HG03108 (cell line): ENCODE measurements around the gene ARHGEF5.

ENCODE experiments used
- ATAC-seq: cut with Tn5 transposase; IDR thresholded peaks from one replicate; pipeline ENCODE4 v1.9.1; 2021; ENCODE audit warnings: moderate library complexity; ENCODE audit not compliant: unreplicated experiment

The ARHGEF5 gene

DNA sequence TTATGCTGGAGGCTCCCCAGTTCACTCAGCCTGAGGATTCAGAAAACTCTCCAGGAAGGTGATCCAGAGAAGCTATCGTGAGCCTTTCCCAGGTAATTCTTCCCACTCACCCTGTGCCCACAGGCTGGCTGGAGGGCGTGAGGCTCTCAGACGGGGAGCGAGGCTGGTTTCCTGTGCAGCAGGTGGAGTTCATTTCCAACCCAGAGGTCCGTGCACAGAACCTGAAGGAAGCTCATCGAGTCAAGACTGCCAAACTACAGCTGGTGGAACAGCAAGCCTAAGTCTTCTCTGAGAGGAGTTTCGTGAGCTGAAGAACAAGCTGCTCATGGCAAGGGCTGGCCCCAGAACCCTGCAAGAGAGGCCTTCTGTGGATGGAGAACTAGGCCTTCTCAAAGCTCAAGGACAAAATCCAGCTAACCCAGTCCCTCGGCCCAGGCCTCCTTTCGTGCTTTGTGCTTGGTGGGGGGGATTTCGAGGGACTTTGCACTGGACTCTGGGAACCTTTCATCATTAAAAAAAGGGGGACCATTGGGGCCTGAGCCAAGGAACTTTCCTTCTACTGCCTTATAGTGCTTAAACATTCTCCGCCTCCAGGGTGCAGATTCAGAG is 24.7 kb downstream of the ARHGEF5 start:
- no peak for ATAC-seq

- peak; percentile 67 for ATAC-seq
Observed at GRCh38 chr7:144384071-144384470, 28.9 kb downstream of the ARHGEF5 start.

DNA sequence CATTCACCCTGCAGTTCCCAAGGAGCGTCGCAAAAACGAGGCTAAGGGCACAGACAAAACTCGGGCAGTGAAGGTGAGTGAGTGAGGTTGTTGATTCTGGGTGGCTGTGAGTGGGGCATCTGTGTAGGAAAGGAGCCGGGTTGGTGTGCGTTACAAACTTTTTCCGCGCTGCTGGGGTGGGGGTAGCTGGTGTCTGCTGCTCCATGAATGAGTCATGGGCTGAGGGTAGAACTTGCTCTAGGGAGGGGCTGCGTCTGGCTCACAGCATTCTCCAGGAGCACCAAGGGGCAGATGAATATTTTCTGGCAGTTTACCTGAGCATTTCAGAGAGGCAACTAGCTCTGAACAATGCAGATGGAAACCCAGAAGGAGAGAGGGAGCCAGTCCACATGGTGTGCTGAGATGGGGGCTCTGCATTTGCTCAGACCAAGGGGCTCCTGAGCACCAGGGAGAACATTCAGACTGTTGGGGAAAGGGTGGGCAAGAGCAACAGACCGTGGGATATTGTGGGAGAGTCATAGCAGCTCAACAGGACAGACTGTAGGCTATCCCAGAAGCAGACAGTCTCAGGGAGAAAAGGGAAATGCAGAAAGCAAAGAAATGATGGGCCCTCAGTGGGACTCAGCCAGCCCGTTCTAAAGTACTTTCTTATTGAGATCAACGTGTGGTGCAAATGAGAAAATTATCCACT is 29.5 kb downstream of the ARHGEF5 start:
- no peak for ATAC-seq

DNA sequence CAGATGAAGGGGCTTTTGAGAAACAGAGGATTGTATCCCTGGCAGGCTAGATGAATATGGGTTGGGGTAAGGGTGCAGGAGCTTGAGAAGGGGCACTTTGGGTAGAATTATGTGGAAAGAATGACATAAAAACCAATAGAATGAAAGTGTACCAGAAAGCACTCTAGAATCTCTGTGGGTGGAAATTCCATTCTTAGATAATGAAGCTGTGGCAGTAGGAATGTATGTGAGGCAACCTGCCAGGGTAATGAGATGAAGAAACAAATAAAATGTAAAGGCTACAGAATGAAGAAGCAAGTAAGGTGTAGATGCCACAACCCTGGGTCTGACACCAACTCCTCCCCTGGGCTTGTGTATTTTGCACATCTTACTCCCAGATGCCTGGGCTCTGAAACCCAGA is 31.5 kb downstream of the ARHGEF5 start:
- ATAC-seq, result no peak

- no peak for ATAC-seq
Observed at GRCh38 chr7:144388950-144389349, 33.7 kb downstream of the ARHGEF5 start.

DNA sequence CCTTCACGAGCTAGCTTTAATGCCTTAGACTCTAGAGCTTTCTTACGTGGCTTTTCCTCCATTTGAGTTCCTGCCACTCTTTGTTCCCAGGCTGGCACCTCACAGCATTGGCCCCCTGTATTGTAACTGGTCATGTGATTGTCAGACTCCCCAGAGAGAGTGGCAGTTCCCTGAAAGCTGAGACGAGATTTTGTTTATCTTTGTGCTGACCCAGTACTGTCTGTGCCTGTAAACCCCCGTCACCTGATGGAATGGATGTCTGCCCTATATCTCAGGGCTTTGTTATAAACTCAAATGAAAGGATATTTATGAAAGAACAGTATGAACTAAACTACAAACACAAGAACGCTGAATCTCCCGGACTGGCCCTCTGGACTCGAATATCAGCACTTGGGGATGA is 35.3 kb downstream of the ARHGEF5 start:
- ATAC-seq, result no peak

- no peak for ATAC-seq
Observed at GRCh38 chr7:144391014-144391413, 35.8 kb downstream of the ARHGEF5 start.

- ATAC-seq, result peak; percentile 80
Observed at GRCh38 chr7:144391823-144392255, 36.6 kb downstream of the ARHGEF5 start.

DNA sequence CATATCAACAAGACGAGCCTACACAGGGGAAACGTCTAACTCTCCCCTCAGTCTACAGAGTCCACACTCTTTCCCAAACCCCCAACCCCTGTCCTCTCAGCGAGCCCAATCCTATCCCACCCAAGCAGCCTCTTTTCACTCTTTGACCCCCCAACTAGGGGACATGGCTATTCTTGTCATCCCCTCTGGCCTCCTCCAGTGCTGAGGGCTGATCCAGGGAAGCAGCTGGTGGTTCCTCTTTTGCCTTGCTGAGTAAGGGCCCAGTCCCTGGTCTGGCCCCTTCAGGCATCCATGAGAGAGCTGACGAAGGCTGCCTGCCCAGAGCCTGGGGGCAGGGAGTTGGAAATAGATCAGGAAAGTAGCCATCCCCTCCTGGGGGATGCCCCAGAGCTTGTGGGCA is 41.9 kb downstream of the ARHGEF5 start:
- ATAC-seq, result no peak

GRCh38 chr7:144398291-144398690 is 43.1 kb downstream of the ARHGEF5 start:
- ATAC-seq, result no peak

DNA sequence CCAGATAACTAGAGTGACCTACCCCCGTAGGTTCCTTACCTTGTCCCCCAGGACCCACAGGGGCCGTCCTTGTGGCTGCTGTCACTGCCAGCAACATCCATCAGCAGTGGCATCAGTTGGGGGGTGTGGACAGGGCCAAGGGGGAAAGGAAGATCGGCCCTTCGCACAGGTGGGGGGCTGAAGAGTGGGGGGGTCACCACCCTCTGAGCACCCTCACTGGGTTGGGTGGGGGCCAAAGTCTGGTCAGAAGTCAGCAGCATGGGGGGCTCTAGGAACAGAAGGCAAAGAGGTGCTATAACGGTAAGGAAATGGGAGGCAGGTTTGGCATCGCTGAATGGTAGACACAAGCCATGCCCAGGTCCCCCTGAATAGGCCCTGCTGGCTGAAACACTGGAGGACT is 43.7 kb downstream of the ARHGEF5 start:
- ATAC-seq, result no peak

- ATAC-seq, result no peak
Observed at GRCh38 chr7:144399946-144400345, 44.7 kb downstream of the ARHGEF5 start.

- ATAC-seq, result no peak
Observed at GRCh38 chr7:144401490-144401889, 46.3 kb downstream of the ARHGEF5 start.

GRCh38 chr7:144403102-144403501 is 47.9 kb downstream of the ARHGEF5 start:
- no peak for ATAC-seq

GRCh38 chr7:144403649-144404061 is 48.5 kb downstream of the ARHGEF5 start, which contains the start of gene NOBOX:
Gene NOBOX (minus strand): TSS chr7:144403693.
- no peak for ATAC-seq

DNA sequence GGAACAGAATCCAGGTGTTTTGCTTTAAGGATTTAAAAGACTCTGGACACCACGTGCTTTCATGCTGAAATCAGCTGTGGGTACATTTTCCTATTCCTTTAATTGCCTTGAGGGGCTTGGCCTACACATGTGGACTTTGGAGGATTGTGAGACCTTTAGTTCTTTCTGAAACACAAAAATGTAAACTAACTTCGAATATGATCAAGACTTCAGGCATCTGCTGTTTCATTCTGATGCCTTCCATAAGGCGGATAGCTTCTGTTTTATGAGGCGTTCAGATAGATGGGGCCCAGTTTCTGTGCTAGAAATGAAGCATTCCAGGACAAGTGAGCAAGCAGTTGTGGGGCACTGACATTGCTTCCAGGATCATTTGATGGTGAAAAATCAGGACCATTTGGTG is 49.7 kb downstream of the ARHGEF5 start:
- no peak for ATAC-seq

- no peak for ATAC-seq
Observed at GRCh38 chr7:144407266-144407931, 52.2 kb downstream of the ARHGEF5 start.

DNA sequence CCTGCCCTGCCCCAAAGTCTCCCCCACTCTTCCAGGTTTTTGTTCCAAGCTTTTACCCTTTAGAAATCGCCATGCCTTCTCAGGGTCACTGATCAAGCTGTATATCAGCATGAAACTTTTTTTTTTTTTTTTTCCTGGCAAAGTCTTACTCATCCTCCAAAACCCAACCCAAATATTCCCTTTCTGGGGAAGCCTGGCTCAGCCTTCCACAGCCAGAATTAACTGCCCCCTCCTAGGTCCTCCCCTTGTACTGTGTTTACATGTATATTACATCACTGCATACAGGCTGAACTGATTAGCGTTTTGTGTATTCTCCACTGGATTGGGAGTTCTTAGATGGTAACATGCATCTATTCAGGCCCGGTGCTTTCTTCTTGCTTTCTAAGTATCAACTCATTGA is 52.9 kb downstream of the ARHGEF5 start:
- no peak for ATAC-seq

GRCh38 chr7:144410441-144410840 is 55.2 kb downstream of the ARHGEF5 start:
- no peak for ATAC-seq

- no peak for ATAC-seq
Observed at GRCh38 chr7:144414815-144415214, 59.6 kb downstream of the ARHGEF5 start.

GRCh38 chr7:144415858-144416257 is 60.7 kb downstream of the ARHGEF5 start:
- no peak for ATAC-seq

GRCh38 chr7:144416341-144416740 is 61.1 kb downstream of the ARHGEF5 start:
- no peak for ATAC-seq
